DMS114 treated with DMSO at 0.1 percent for 48 hours (cell line): ENCODE measurements around the gene TRMT2B.
"Not testable (repeated sequence)": the region's sequence is repeated elsewhere in the genome, so short reads cannot be mapped to it uniquely, and the experiment has no call there.

Experiments
- DNase-seq: peaks from one replicate; lab custom pipeline; 2025; ENCODE audit not compliant: unreplicated experiment; lab: John Stamatoyannopoulos, UW

The TRMT2B gene

DNA sequence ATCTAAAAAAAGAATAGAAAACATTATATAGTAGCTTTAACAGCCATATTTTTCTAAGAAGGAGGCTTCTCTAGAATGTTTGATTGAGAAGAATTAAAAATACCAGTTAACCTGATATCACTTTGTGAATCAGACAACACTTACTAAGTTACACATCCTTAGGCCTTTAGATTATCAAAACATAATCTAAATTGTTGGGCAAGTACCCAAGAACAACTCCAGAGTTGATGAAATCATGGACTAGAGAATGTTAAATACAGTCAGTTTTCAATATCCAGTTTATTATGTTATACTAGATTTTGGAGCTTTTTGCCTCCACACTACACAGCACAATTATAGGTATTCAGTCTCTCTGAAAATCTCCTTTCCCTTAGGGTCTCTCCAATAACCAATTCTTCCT is 42.8 kb downstream of the TRMT2B start:
- DNase-seq = no peak

GRCh38 chrX:100999451-100999850 is 52.5 kb downstream of the TRMT2B start:
- no peak for DNase-seq

DNA sequence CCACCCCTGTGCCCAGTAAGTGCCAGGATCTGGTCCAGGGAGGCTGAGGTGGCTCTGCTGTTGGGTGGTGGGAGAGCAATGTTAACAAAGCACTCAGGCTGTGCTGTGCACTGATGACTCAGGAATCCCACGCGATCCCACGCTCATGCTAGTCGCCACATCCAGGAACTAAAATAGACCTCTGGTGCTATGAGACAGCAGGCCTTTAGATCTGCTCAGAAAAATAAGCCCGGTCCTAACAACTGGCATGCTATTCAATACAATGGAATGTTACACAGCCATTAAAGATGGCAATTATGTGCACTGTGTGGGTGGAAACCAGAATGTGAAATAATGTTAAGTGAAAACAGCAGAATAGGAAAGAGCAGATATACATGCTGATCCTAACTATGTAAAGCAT is 56.4 kb downstream of the TRMT2B start:
- no peak for DNase-seq

DNA sequence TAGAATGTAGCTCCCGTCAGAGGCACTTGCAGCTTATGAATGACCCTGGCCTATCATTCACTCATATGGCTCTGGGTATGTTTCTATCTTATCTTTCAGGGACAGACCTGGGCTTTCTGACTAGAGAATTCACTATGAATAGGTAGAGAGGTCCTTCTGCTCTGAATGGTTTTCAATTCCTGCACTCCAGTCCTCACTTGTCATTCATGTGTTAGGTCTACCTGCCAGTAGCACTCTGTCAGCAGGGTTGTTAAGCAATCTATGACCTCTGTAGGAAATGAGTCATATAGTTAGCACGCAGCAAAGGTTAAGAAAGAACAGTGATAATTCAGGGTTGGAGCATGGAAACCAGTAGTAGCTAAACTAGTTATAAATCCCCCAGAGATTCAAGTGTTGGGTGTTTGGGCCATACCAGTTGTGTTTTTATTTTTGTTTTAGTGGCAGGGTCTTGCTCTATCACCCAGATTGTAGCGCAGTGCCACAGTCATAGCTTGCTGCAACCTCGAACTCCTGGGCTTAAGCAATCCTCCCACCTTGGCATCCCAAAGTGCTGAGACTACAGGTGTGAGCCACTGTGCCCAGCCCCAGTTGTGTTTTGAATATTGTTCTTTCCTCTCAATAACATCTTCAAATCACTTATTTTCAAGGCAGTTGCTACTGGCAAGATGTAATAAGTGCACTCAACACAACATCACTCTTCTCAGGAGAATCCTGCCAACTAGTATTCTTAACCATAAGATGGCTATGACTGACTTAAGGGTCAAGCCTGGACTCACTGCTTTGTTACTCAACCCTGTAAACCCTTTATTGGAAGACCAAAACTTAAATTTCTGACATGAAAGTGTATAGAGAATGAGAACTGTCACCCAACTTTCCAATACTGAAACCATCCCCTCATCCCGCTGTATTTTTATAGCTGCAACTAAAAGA is 57.3 kb downstream of the TRMT2B start:
- no peak for DNase-seq

GRCh38 chrX:100990139-100990538 is 61.8 kb downstream of the TRMT2B start:
- no peak for DNase-seq

DNA sequence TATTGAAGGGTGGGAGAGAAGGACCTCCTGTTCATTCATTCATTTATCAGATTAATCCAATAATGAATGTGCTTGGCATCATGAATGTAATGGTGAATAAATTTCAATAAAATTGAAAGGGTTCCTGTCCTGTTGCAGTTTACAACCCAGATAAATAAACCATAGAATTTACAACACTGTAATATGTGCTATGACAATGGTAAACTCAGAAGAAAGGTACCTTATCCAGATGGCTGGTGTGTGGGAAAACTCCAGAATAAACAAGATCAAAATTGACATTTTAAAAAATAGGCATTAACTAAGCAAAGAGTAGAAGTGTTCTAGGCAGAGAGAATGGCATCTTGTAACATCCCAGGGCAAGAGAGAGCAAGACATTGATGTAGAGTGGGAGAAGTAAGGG is 67.1 kb downstream of the TRMT2B start:
- no peak for DNase-seq

DNA sequence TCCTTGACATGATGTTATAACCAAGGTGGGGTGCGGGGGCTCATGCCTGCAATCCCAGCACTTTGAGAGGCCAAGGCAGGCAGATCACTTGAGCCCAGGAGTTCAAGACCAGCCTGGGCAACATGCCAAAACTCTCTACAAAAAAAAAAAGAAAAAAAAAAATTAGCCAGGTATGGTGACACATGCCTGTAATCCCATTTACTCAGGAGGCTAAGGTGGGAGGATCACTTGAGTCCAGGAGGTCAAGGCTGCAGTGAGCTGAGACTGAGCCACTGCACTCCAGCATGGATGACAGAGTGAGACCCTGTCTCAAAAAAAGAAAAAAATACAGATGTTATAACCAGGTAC is 70.4 kb downstream of the TRMT2B start:
- not testable (repeated sequence) for DNase-seq

GRCh38 chrX:100980608-100981497 is 71.1 kb downstream of the TRMT2B start:
- no peak for DNase-seq

- no peak for DNase-seq
These were observed 71.9 kb downstream of the TRMT2B start for GRCh38 chrX:100979881-100980607.

DNA sequence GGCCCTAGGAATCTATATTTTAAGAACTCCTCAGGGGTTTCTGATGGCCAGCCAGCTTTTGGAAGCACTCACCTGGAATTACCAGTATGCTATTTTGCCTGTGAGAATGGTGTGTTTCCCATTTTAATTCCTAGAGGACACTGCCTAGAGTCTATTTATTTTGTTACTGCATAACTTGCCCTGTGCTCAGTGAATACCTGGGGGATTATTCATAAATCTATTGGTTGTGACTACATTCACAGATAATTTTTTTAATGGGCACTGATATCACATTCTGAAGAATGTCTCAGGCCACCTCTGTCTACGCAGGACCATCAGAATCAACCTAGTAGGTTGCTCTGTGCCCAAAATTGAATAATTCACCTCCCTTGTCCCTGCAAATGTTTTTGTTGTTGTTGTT is 75.7 kb downstream of the TRMT2B start:
- no peak for DNase-seq

GRCh38 chrX:100975212-100975611 is 76.7 kb downstream of the TRMT2B start:
- no peak for DNase-seq

DNA sequence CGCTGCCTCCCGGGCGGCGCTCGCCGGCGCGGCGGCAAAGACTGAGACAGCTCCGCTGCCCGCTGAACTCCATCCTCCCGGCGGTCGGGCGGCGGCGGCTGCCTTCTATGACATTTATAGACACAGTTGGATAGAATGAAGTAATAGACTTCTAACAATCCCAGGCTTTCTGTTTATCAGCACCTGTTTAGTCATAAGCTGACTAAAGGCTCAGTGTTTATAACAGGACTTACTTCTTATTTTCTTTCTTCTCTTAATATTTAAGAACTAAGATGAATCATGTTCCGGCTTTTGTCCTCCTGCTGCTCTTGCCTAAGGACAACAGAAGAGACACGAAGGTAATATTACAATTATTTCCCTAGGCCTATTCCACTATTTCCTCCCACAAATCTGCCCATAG is 78.5 kb downstream of the TRMT2B start:
- no peak for DNase-seq

- no peak for DNase-seq
These were observed 82.0 kb downstream of the TRMT2B start for GRCh38 chrX:100969936-100970335.

DNA sequence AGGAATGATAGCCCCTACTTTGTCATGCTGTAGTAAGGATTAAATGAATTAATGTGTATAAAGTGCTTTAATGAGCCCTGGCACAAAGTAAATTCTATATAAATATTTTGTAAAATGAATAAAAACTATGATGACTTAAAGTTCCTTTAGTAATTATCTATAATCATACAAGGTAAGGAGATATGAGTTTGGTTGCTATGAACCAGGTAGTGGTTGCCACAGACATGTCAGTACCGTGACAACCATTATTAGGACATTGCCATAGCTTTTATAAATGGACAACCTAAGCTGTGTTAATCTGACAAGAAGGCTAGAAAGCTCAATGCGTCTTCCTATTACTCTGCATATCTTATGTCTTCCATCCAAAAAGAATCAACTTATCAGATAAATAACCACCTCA is 82.5 kb downstream of the TRMT2B start, which contains the start of gene ARL13A:
Gene ARL13A, plus strand, starts transcription at position 301 of the 400 bp plus-strand sequence. CDS start 3,982 bp downstream, outside the sequence.
- no peak for DNase-seq

DNA sequence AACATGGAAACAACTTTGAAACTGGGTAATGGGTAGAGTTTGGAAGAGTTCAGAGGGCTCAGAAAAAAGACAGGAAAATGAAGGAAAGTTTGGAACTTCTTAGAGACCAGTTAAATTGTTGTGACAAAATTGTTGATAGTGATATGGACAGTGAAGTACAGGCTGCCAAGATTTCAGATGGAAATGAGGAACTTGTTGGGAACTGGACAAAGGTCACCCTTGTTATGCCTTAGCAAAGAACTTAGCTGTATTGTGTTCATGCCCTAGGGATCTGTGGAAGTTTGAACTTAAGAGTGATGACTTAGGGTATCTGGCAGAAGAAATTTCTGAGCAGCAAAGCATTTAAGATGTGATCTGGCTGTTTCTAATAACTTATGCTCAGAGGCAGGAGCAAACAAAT is 87.5 kb downstream of the TRMT2B start:
- DNase-seq = no peak

DNA sequence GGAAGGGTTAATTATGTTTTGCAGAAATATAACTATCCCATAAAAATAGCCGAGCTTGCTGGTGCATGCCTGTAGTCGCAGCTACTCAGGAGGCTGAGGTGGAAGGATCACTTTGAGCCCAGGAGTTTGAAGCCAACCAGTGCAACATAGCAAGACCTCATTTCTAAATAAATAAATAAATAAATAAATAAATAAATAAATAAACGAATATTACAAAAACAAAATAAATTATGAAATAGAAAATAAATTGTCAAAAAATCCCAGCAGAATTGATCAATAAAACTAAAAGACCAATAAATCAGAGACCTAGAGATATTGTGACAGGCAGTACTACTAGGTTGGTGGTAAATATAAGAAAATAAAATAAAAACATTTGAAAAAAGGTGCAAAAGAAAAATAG is 89.1 kb downstream of the TRMT2B start:
- DNase-seq = no peak
